Left lobe of liver (tissue), 2 donors: ENCODE data around the gene SNX6. TPM values are rescaled to one million over a fixed set of nuclear protein-coding genes. Genes with fewer than 3 reads are reported as not detected.
A peak's percentile ranks its signal among the peaks of the same experiment; 100 is the strongest.
"Not testable (repeated sequence)": the region's sequence is repeated elsewhere in the genome, so short reads cannot be mapped to it uniquely, and the experiment has no call there.

Experiments used
- ATAC-seq: fragments of 200-7000 bp; cut with Tn5 transposase; one replicate; pipeline ENCODE4 v1.9.1; 2020; ENCODE audit warnings: mild to moderate bottlenecking, moderate library complexity
- DNase-seq: peaks from one replicate; pipeline ENCODE4 v3.0.0-alpha.2; 2020; ENCODE audit warnings: low spot score
- total RNA-seq: library from RNA; stranded (reverse); gene quantifications from one replicate; pipeline ENCODE4 v1.2.1, GENCODE V29; 2021
- donor health status: DM: no; HTN: no; CAD: no; lungs with moderate emphysema.
- donor health status: DM: no; HTN: yes; CAD: no.

Gene SNX6
- 18.8 TPM for total RNA-seq

DNA sequence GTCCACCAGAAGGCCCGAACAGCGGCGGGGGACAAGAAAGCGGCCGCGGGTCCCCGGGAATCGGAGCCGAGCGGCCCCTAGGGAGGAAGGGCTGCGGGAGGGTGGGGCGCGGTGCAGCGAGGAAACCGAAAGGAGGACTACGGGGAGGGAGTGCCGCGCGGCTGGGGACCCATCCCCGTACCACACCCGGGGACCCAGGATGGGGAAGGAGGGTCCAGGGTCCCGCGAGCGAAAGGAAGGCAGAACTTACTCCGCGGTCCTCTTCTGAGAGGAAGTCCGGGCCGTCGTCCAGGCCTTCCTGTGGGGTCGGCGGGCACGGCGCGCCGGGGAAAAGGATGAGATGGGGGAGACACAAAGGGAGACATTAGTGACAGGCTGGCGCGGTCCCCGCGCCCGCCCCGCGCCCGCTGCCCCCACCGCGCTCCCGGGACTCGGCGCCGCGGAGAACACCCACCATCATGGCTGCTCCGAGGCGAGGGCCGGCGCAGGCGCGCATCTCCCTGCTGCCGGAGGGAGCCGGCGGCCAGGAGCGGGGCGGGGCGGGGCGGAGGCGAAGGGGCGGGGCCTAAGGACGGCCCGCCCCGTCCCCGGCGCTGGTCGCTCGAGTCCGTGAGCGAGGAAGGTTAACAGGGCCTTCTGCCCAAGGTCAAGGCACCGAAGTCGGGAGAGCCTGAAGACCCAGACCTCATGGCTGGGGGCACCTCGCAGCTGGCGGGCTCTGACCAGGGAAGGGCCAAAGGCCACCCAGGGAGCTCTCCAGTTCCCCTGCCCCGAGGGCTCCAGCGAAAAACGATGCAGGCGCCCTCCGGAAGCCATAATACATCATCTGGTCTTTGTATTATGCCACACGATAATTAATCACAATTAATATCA, at the start of gene SNX6:
SNX6 (minus strand) TSS at position 492 of the 873 bp plus-strand sequence; CDS start at position 460, 32 bp downstream.
- DNase-seq, result peak; percentile 84
- peak; percentile 99 for ATAC-seq

DNA sequence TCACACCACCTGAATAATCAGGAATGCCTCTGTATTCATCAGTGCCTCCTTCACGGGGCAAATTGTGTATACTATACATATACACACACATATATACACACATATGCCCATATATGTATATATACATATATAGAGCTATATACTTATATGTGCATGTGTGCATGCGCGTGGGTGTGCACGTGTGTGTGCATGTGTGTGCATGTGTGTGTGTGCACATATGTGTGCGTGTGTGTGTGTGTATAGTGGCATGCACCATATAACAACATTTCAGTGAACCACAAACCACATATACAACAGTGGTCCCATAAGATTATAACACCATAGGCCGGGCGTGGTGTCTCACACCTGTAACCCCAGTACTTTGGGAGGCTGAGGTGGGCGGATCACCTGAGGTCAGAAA, 48.8 kb upstream of the SNX6 start:
- no peak for DNase-seq
- no peak for ATAC-seq

DNA sequence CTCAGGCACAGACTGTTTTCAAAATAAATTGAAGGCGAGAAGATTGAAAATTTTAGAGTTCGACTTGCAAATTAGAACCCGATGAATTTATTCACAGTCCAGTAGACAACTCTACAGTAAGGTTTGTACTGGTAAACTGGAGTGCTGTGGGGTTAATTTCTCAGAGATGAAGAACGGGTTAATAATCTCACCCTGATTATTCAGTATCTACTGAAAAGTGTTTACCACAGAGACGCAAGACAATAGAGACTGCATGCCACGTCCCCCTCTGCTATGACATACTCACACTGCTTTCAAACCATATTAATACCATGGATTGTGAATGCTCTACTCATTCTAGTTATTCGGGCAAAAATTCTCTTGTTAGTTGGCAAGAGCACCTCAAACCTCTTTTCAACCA, 48.4 kb upstream of the SNX6 start:
- ATAC-seq, result no peak
- no peak for DNase-seq

DNA sequence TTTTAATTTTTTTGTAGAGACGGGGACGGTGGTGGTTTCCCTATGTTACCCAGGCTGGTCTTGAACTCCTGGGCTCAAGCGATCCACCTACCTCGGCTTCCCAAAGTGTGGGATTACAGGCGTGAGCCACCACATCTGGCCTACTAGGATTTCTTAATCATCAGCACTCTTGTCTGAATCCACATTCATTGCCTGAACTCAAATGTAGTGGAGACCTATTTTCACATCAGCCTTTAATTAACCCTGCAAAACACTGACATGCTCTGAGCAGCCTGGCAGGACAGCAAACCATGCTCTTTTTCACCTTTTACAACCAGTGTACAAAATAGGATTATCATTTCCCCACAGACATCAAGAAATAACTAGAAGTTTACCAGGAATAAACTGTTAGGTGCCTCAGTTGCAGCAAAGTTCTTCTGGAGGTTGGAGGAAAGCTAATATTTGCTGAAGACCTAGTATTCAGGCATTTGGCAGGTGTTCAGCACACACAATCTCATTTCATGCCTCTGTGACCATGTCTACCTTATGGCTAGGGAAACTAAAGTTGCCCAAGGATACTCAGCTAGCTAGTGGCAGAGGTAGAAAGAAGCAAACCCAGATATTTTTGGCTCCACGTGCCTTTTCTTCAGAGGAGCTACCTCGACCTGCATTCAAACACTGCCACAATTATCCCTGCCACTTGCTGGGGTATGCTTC, 46.7 kb upstream of the SNX6 start:
- peak; percentile 54 for ATAC-seq
- DNase-seq, result no peak

DNA sequence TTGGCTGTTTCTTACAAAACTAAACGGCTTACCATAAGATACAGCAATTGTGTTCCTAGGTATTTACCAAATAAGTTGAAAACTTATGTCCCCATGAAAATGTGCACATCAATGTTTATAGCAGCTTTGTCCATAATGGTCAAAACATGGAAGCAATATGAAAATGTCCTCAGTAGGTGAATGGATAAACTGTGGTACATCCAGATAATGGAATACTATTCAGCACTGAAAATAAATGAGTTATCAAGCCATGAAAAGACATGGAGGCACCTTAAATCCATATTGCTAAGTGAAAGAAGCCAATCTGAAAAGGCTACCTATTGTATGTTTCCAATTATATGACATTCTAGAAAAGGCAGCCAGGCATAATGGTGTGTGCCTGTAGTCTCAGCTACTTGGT, 43.8 kb upstream of the SNX6 start:
- DNase-seq (no peak), ATAC-seq (no peak)

DNA sequence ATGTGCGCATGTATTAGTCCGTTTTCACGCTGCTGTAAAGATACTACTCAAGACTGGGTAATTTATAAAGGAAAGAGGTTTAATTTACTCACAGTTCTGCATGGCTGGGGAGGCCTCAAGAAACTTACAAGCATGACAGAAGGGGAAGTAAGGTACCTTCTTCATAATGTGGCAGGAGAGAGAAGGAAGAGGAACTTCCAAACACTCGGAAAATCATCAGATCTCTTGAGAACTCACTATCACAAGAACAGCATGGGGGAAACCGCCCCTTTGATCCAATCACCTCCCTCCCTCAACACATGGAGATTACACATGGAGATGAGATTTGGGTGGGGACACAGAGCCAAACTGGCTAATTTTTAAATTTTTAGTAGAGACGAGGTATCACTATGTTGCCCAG, 41.8 kb upstream of the SNX6 start:
- no peak for ATAC-seq
- DNase-seq, result no peak

DNA sequence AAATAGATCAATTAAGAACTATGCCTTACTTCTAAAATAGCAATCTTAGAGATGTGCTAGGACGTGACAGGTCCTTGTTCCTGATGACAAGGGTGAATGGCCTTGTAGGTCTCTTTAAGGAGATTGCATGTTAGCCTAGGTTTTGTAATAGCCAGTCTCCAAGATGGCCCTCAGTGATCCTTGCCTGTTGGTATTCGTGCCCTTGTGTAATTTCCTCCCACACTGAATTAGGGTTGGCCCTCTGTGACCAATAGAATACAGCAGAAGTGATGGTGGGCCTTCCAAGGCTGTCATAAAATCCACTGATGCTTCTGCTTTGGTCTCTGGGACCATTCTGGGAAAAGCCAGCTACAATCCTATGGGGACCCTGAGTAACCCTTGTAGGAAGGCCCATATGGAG, 38.2 kb upstream of the SNX6 start:
- no peak for DNase-seq
- no peak for ATAC-seq

DNA sequence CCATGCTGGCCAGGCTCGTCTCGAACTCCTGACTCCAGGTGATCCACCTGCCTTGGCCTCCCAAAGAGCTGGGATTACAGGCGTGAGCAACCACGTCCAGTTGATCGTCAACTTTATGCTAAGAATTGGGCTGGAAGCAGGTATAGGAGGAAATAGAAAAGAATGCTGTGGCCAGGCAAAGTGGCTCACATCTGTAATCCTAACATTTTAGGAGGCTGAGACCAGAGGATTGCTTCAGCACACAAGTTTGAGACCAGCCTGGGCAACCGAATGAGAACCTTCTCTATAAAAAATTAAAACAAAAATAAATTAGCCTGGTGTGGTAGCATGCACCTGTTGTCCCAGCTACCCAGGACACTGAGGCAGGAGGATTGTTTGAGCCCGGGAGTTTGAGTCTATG, 37.1 kb upstream of the SNX6 start:
- no peak for ATAC-seq
- no peak for DNase-seq

DNA sequence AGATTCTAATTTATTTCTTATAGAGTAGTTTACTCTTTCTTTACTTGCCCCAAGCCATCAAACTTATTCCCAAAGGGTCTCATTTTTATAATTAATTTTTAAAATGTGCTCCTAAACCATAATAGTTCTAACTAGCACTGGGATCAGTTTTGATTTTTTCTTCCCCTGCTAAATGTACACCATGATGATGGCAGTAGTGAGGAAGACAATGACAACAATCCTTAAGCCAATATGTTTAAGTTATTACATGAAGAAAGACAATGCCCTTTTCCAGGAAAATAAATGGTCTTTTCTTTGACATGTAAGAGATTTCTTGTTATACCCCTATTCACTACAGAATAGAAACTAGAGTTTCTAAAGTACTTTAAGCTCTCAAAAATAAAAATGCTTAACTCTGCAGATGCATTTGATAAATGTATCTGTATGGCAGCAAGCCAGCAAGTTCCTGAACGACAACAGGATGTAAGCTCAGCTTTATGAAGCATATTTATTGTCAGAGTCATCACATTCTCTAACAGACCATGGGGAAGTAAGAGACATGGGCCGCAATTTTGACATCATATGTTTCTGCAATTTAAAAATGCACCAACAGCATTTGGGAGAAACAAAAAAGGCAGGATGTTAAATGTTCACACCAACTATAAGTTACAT, 36.0 kb upstream of the SNX6 start:
- peak; percentile 51 for ATAC-seq
- no peak for DNase-seq

DNA sequence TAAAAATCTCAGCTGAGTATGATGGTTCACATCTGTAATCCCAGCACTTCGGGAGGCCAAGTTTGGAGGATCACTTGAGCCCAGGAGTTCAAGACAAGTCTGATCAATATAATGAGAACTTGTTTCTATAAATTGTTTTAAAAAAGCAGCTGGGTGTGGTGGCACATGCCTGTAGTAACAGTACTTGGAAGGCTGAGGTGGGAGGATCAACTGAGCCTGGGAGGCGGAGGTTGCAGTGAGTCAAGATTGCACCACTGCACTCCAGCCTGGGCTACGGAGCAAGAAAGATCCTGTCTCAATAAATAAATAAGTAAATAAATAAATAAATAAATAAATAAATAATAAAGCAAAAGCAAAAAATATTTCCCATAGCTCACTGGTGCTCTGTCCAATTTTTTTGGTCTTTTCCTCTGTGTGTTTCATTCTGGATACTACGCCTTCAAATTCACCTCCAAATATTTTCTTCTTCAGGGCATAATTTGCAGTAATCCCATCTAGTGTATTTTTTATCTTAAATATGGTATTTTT, 32.7 kb upstream of the SNX6 start:
- ATAC-seq, result no peak
- no peak for DNase-seq

DNA sequence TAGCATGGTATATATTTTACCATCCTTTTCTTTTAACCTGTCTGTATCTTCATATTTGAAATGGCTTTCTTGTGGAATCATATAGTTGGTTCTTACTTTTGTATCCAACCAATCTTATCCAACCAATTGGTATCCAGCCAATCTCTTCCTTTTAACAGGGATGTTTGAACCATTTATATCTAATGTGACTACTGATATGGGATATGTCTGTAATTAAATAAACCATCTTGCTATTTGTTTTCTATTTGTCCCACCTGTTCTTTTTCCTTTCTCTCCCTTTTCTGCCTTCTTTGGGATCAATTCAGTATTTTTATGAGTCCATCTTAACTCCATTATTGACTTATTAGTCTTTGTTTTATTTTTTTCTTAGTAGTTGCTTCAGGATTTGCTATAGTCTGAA, 30.8 kb upstream of the SNX6 start:
- ATAC-seq (no peak), DNase-seq (no peak)

DNA sequence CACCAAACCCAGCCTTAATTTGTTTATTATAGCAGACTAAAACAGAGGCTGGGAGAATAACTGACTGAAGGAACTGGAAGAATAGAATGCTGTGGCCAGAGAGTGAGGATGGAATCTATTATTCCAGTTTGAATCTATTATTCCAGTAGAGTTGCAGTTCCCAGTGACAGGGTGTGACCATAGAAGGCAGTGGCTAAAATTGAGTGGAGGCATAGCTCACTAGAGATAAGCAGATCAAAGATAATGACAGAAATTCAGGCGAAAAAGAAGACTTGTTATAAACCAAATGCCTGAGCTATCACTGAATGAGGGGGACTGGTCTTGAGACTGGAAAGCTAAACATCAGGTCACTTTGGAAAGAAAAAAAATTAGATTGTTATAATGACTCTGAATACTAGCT, 26.0 kb upstream of the SNX6 start:
- DNase-seq (no peak), ATAC-seq (no peak)

DNA sequence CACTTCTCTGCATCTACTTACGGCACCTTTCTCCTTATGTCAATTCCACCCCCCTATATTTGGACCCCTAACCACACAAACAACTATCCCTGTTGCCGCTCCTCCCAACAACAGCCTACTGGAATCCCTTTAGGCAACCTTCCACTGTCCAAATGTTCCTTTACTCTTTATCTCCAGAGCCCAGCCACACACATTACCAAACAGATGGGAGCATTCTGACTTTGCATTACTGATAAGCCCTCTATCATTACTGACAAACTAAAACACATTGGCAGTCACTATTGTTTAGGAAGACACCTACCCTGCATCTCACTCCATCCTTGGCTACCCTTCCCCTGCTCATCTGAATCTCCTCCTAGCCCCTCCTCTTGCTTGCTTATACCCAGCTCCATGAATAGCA, 23.1 kb upstream of the SNX6 start:
- not testable (repeated sequence) for DNase-seq, ATAC-seq

DNA sequence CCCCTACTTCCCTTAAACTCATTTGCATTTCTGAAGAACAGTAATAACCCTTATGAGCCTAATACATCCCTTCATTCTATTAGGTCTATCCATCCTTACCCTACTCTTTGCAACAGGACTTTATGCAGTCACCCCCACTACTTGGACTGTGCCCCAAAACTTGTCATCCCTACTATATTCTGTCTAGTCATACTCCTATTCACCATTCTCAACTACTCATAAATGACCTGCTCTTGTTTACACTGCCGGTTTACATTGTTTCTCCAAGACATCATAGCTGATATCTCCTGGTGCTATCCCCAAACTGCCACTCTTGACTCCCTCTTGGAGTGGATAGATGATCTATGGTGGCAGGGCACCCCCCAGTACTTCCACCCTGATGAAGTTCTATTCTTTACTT, 22.4 kb upstream of the SNX6 start:
- not testable (repeated sequence) for ATAC-seq, DNase-seq

DNA sequence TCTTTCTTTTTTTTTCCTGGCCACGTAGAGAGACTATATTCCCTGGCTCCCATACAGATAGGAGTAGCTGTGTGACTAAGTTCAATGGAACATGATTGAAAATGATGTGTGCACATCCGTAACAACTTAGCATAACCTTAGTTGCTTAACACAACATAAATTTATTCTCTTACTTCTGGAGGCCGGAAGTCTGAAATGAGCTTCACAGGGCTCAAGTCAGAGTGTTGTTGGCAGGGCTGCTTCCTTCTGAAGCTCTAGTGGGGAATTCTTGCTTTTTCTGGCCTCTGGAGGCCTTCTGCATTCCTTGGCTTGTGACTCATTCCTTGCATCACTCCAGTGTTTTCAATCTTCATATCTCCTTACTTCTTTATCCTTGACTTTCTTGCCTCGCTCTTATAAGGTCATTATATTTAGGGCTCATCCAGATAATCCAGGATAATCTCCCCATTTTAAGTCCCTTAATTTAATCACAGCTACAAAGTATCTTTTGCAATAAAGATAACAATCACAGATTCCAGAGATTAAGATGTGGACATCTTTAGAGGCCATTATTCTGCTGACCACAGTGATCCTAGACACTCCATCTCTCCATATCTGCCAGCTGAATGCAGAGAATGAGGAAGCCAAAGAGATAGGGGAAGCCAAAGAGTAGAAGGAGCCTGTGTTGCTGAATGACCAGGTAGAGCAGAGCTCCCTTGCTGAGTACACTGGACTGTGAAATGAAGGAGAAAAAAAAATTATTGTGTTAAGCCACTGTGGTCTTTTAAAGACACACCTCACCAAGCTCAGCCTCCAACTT, 21.0 kb upstream of the SNX6 start:
- DNase-seq (no peak), ATAC-seq (no peak)

DNA sequence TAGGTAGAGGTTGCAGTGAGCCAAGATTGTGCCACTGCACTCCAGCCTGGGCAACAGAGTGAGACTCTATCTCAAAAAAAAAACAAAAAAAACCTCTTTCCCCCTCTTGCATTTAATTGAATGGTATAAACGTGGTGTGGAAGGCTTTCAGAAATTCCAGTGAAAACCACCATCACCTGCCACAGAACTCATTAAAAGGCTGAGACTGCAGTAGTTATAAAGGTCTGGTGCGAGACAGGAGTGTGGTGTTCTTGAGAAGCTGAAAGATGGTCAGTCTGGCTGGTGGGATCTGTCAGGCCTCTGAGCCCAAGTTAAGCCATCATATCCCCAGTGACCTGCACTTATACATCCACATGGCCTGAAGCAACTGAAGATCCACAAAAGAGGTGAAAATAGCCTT, 20.1 kb upstream of the SNX6 start:
- not testable (repeated sequence) for ATAC-seq, DNase-seq

DNA sequence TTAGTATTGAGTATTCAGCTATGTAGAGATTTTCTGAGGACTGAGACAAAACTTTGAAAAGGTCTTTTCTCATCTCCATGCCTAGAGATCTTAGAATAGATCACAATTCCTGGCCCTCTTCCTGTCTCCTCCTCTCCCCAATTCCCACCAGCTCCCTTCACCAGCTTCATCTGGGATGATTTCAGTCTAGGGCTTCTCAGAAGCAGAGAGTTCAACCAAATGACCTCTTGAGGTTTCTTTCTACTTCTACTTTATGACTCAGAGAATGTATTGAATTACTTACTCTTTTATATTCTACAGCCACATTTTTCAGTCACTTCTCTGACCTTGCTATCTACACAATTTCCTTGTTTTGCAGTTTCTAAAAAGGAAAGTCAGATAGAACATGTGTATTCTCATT, 19.4 kb upstream of the SNX6 start:
- ATAC-seq, result no peak
- no peak for DNase-seq

DNA sequence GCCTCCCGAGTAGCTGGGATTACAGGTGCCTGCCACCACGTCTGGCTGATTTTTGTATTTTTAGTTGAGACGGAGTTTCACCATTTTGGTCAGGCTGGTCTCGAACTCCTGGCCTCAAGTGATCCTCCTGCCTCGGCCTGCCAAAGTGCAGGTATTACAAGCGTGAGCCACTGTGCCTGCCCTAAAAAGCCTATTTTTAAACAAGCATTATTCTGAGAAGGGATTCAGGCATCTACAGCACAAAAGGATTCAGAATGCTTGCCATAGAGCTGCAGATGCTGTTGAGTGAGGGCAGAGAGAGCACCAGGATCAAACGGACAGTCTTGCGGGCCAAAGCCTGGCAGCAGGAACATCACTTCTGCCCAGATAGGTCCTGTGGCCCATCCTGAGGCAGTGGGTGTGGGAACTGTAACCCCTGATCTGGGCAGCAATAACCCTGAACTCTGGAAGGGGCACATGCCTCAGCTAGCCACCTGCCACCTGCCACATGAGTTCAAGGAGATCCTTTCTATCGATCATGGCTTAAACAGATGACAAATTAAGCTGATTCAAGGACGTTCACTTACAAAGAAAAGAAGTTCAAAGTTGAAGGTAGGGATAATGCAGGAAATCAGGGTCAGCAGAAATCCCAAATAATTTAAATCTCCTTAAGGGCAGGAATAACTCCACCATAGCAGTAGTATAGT, 16.8 kb upstream of the SNX6 start:
- DNase-seq, result no peak
- no peak for ATAC-seq

DNA sequence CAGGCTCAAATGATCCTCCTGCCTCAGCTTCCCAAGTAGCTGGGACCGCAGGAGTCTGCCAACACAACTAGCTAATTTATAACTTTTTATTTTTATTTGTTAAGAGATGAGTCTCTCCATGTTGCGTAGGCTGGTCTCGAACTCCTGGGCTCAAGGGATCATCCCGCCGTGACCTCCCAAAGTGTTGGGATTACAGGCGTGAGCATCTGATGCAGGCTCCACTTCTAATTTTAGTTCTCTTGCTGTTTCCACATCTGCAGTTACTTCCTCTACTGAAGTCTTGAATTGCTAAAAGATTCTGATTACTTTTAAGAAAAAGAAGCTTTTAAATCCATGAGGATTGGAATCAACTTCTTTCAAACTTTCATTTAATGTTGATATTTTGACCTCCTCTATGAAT, 13.4 kb upstream of the SNX6 start:
- ATAC-seq, result no peak

DNA sequence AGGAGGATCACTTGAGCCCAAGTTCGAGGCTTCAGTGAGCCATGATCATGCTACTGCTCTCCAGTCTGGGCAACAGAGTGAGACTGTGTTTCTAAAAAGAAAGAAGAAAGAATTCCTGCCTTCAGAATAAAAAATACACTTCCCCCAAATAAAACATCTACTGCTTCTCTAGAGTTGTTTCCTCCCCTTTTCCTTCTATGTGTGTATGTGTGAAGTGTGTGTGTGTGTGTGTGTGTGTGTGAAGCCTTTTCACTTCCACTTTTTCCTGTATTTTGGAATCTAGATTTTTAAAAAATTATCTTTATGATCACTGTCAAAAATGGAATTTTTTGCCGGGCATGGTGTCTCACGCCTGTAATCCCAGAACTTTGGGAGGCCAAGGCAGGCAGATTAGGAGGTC, 12.6 kb upstream of the SNX6 start:
- DNase-seq (no peak), ATAC-seq (no peak)

More for the DNA sequence above, 13.4 kb upstream of the SNX6 start:
- DNase-seq, result no peak
